HCT116 (cell line): ENCODE results near the gene HIF1AN. TPM values are rescaled to one million over a fixed set of nuclear protein-coding genes. Genes with fewer than 3 reads are reported as not detected.

ENCODE experiments used
- ATAC-seq: fragments of 200-7000 bp; cut with Tn5 transposase; 2 replicates; pipeline ENCODE4 v1.9.1; 2020; ENCODE audit warnings: mild to moderate bottlenecking, moderate library complexity
- BruUV-seq: library from RNA; stranded (reverse); fragments of 400-500 nt; replicated peaks from 2 replicates; lab custom pipeline; 2021; lab: Mats Ljungman, UMichigan
- CTCF ChIA-PET: fragments of 300-600 bp; sonication (Branson Sonifier 250); formaldehyde crosslinking; loops from one replicate; lab custom pipeline; 2021; ENCODE audit warnings: antibody characterized with exemption; lab: Charles Lee
- POLR2A ChIA-PET: fragments of 300-600, 350-600 bp; sonication (Branson Sonifier 250); formaldehyde crosslinking; loops from one replicate; lab custom pipeline; 2021; ENCODE audit warnings: antibody characterized with exemption; lab: Charles Lee
- RAD21 ChIA-PET, 2 experiments: fragments of 300-600 bp; sonication (Branson Sonifier 250); formaldehyde crosslinking; loops; one replicate each; lab custom pipeline; 2023; ENCODE audit warnings: low total read pairs in 2 of 2; ENCODE audit not compliant: uncharacterized antibody in 2 of 2, unreplicated experiment in 2 of 2, low non-redundant PET in 1 of 2; lab: Charles Lee
- DNase-seq: peaks from one replicate; pipeline ENCODE4 v3.0.0-alpha.2; 2010; ENCODE audit warnings: low read depth, low spot score
- H2AFZ ChIP-seq: fragments of 200-600 bp; shearing (Covaris generic), sonication (generic); 2 replicates; pipeline ENCODE4 v1.6.1; 2017; ENCODE audit warnings: low read depth, mixed run types, mixed read lengths, antibody characterized with exemption, low read length; ENCODE audit not compliant: poor library complexity, severe bottlenecking
- H3K27ac ChIP-seq: 2 replicates; pipeline ENCODE4 v1.5.1; 2012; ENCODE audit warnings: low read depth, low read length
- H3K27me3 ChIP-seq: fragments of 200-600 bp; sonication (generic); 2 replicates; pipeline ENCODE4 v1.6.1; 2016; ENCODE audit warnings: mixed run types, low read length, mixed read lengths; ENCODE audit not compliant: insufficient read depth
- H3K36me3 ChIP-seq, 2 experiments: fragments of 200-500 bp in 1 of 2; fragments of 200-600 bp in 1 of 2; sonication (Bioruptor generic) in 1 of 2; sonication (generic) in 1 of 2; 2 replicates each; pipeline versions ENCODE4 v1.5.1 to v1.6.1; 2014 to 2016; ENCODE audit warnings: low read length in 2 of 2, inconsistent platforms in 1 of 2, mixed read lengths in 1 of 2, mixed run types in 1 of 2; ENCODE audit not compliant: insufficient read depth in 2 of 2, control insufficient read depth in 1 of 2
- H3K4me1 ChIP-seq, 2 experiments: fragments of 200-600 bp in 1 of 2; sonication (generic) in 1 of 2; 2 replicates each; pipeline versions ENCODE4 v1.5.1 to v1.6.1; 2012 to 2017; ENCODE audit warnings: low read length in 2 of 2, inconsistent platforms in 1 of 2, mild to moderate bottlenecking in 1 of 2, mixed read lengths in 1 of 2, mixed run types in 1 of 2, moderate library complexity in 1 of 2; ENCODE audit not compliant: insufficient read depth in 2 of 2, control insufficient read depth in 1 of 2
- H3K4me2 ChIP-seq: fragments of 200-600 bp; sonication (generic); 2 replicates; pipeline ENCODE4 v1.6.1; 2017; ENCODE audit warnings: mixed run types, low read length, mixed read lengths
- H3K4me3 ChIP-seq, 2 experiments: fragments of 200-600 bp in 1 of 2; sonication (generic) in 1 of 2; replicated peaks in 1 of 2; 2 replicates each; pipeline ENCODE4 v1.5.1; 2011 to 2016; ENCODE audit warnings: low read length in 2 of 2, control low read depth in 1 of 2, low read depth in 1 of 2, mild to moderate bottlenecking in 1 of 2, mixed read lengths in 1 of 2, mixed run types in 1 of 2
- H3K79me2 ChIP-seq: fragments of 200-600 bp; sonication (generic); 2 replicates; pipeline ENCODE4 v1.6.1; 2017; ENCODE audit warnings: mild to moderate bottlenecking, mixed run types, low read length, moderate library complexity, mixed read lengths; ENCODE audit not compliant: insufficient read depth
- H3K9ac ChIP-seq: fragments of 200-600 bp; sonication (generic); 2 replicates; pipeline ENCODE4 v1.6.1; 2016; ENCODE audit warnings: low read length, mixed read lengths
- H3K9me2 ChIP-seq: fragments of 200-600 bp; sonication (generic), shearing (Covaris generic); 2 replicates; pipeline ENCODE4 v1.6.1; 2017; ENCODE audit warnings: mixed run types, mild to moderate bottlenecking, moderate library complexity; ENCODE audit not compliant: insufficient read depth
- H3K9me3 ChIP-seq, 2 experiments: fragments of 200-500 bp in 1 of 2; fragments of 200-600 bp in 1 of 2; sonication (Bioruptor generic) in 1 of 2; sonication (generic) in 1 of 2; 2 replicates each; pipeline ENCODE4 v1.6.1; 2014 to 2017; ENCODE audit warnings: low read length in 2 of 2, mixed read lengths in 2 of 2, inconsistent platforms in 1 of 2, low read depth in 1 of 2, mild to moderate bottlenecking in 1 of 2, mixed run types in 1 of 2, moderate library complexity in 1 of 2; ENCODE audit not compliant: control insufficient read depth in 1 of 2, insufficient read depth in 1 of 2
- H4K20me1 ChIP-seq: fragments of 200-600 bp; sonication (generic), shearing (Covaris generic); 2 replicates; pipeline ENCODE4 v1.6.1; 2017; ENCODE audit warnings: mixed run types, mild to moderate bottlenecking, moderate library complexity; ENCODE audit not compliant: insufficient read depth
- ATF3 ChIP-seq: IDR thresholded peaks from 2 replicates; pipeline ENCODE4 v1.6.1; 2012
- CBX3 ChIP-seq: IDR thresholded peaks from 2 replicates; pipeline ENCODE4 v1.6.1; 2012; ENCODE audit warnings: low read depth
- CEBPB ChIP-seq: IDR thresholded peaks from 2 replicates; pipeline ENCODE4 v1.6.1; 2012; ENCODE audit warnings: low read depth
- CTCF ChIP-seq, 3 experiments: fragments of 200-600 bp in 1 of 3; sonication (generic) in 1 of 3; IDR thresholded peaks in 2 of 3; conservative IDR thresholded peaks in 1 of 3; 2 replicates each; pipeline ENCODE4 v1.5.1; 2012 to 2017; ENCODE audit warnings: low read depth in 2 of 3, low read length in 2 of 3, antibody characterized with exemption in 1 of 3, borderline replicate concordance in 1 of 3, control low read depth in 1 of 3, mild to moderate bottlenecking in 1 of 3, mixed read lengths in 1 of 3, mixed run types in 1 of 3, moderate library complexity in 1 of 3; ENCODE audit not compliant: insufficient read depth in 1 of 3
- ELF1 ChIP-seq: IDR thresholded peaks from 2 replicates; pipeline ENCODE4 v1.6.1; 2012; ENCODE audit warnings: low read depth, borderline replicate concordance
- EZH2 ChIP-seq: fragments of 200-600 bp; sonication (generic); IDR thresholded peaks from 2 replicates; pipeline ENCODE4 v1.6.1; 2017; ENCODE audit warnings: antibody characterized with exemption, mixed run types
- EZH2phosphoT487 ChIP-seq: fragments of 200-600 bp; IDR thresholded peaks from 2 replicates; pipeline ENCODE4 v1.6.1; 2018; ENCODE audit warnings: antibody characterized with exemption, borderline replicate concordance
- FOSL1 ChIP-seq: IDR thresholded peaks from 2 replicates; pipeline ENCODE4 v1.6.1; 2012; ENCODE audit warnings: low read depth
- JUND ChIP-seq: IDR thresholded peaks from 2 replicates; pipeline ENCODE4 v1.6.1; 2012
- POLR2A ChIP-seq: IDR thresholded peaks from 2 replicates; pipeline ENCODE4 v1.7.0; 2011; ENCODE audit warnings: borderline replicate concordance; ENCODE audit not compliant: insufficient read depth, insufficient read length; ENCODE audit errors: extremely low read depth
- POLR2AphosphoS5 ChIP-seq: IDR thresholded peaks from 2 replicates; pipeline ENCODE4 v1.6.1; 2011; ENCODE audit warnings: mild to moderate bottlenecking, low read depth, low read length, moderate library complexity
- SIN3A ChIP-seq: IDR thresholded peaks from 2 replicates; pipeline ENCODE4 v1.6.1; 2012; ENCODE audit warnings: low read depth
- SP1 ChIP-seq: IDR thresholded peaks from 2 replicates; pipeline ENCODE4 v1.6.1; 2012; ENCODE audit warnings: low read depth
- ZBTB33 ChIP-seq: IDR thresholded peaks from 2 replicates; pipeline ENCODE4 v1.6.1; 2011; ENCODE audit warnings: mild to moderate bottlenecking, low read length, moderate library complexity; ENCODE audit not compliant: insufficient replicate concordance; ENCODE audit errors: extremely low read depth
- ZNF274 ChIP-seq: fragments of 200-500 bp; sonication (Bioruptor generic); IDR thresholded peaks from 2 replicates; pipeline ENCODE4 v1.6.1; 2014; ENCODE audit warnings: mild to moderate bottlenecking, low read depth, low read length, inconsistent platforms
- intact Hi-C: fragments of 100-400 bp; cut with micrococcal nuclease; formaldehyde crosslinking; loops from 2 replicates; pipeline ENCODE4 v1.10.0; 2022
- total RNA-seq: library from RNA; stranded (reverse); gene quantifications from one replicate; pipeline ENCODE4 v1.2.1, GENCODE V29; 2021; ENCODE audit not compliant: unreplicated experiment

The HIF1AN gene
- total RNA-seq, 1 experiment from 2014 or later: 67.2 TPM

- CTCF ChIA-PET: no interaction called here
Observed at GRCh38 chr10:100502926-100503494, 32.7 kb upstream of the HIF1AN start.

More at GRCh38 chr10:100502926-100503494, 32.7 kb upstream of the HIF1AN start:
- Histone ChIP-seq H3K27ac (no peak overlapping the region), H3K4me3 (no peak overlapping the region), H4K20me1 (no peaks in the 10 kb centered on the region), H3K79me2 (no peaks in the 10 kb centered on the region), H3K4me2 (no peak overlapping the region), H3K9me2 (no peaks in the 10 kb centered on the region), H3K27me3 (no peaks in the 10 kb centered on the region), H2AFZ (no peak overlapping the region), H3K4me1 (peaks cover 0 to 4% of the 10 kb centered on the region in 2 experiments; a peak in 1 of 4 replicates), H3K9ac (no peak overlapping the region), H3K36me3 (peaks cover 28 to 53% of the 10 kb centered on the region in 2 experiments; a peak in 3 of 4 replicates), H3K9me3 (no peaks in the 10 kb centered on the region)
- BruUV-seq: no TSS peak
- ChIA-PET POLR2A (no interaction called here), RAD21 (no interaction called here)
- TF ChIP-seq POLR2A: no peak
- no peak for TF ChIP-seq JUND
- no peak for TF ChIP-seq SP1
- no peak for TF ChIP-seq ZBTB33
- TF ChIP-seq ELF1: no peak
- no peak for TF ChIP-seq CEBPB
- TF ChIP-seq EZH2: no peak
- TF ChIP-seq FOSL1: no peak
- no peak for TF ChIP-seq CBX3
- TF ChIP-seq CTCF (IDR thresholded peaks at IDR 0.05 in 2 of 3, conservative IDR thresholded peaks at IDR 0.05 in 1 of 3; ENCODE audit: borderline replicate concordance in 1 of 3, insufficient read depth in 1 of 3, low read depth in 2 of 3, low read length in 2 of 3): no peak
- TF ChIP-seq EZH2phosphoT487: no peak
- no peak for TF ChIP-seq ZNF274
- no peak for TF ChIP-seq ATF3
- TF ChIP-seq SIN3A: no peak
- TF ChIP-seq POLR2AphosphoS5: no peak
- intact Hi-C loops: no loop called here
- no peak for DNase-seq
- no peak for ATAC-seq
